Activated CD8-positive, alpha-beta memory T cell treated with anti-CD3 and anti-CD28 coated beads for 24 hours (primary cell): ENCODE data around the gene PPM1M.

Experiments used
- DNase-seq: peaks from one replicate; pipeline ENCODE4 v3.0.0-alpha.2; 2020

PPM1M gene

DNA sequence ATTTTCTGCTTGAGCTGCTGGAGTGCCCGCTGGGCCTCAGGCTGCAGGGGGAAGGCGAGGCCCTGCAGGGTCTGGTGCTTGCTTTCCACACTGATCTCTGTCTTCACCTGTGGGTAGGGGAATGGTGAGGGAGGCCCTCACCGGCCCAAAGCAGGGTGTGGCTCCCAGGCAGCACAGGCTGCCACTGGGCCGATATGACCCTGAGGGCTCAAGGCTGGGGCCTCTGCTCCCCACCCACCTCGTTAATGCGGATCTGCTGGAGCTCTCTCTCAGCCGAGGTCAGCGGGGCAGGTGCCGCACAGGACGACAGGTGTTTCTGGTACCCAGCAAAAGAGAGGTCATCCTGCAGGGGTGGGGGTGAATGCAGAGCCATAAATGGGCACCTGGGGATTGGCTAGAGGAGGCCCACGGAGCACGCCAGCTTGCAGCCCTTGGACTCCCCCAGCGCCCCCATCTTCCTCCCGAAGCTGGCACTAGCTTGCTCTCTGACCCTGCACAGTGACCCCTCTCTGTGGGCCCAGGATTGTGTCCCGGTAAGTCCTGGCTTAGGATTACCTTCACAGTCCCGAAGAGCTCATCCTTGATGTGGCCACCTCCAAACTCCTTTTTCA lies 14.6 kb upstream of the PPM1M start:
- no peak for DNase-seq

DNA sequence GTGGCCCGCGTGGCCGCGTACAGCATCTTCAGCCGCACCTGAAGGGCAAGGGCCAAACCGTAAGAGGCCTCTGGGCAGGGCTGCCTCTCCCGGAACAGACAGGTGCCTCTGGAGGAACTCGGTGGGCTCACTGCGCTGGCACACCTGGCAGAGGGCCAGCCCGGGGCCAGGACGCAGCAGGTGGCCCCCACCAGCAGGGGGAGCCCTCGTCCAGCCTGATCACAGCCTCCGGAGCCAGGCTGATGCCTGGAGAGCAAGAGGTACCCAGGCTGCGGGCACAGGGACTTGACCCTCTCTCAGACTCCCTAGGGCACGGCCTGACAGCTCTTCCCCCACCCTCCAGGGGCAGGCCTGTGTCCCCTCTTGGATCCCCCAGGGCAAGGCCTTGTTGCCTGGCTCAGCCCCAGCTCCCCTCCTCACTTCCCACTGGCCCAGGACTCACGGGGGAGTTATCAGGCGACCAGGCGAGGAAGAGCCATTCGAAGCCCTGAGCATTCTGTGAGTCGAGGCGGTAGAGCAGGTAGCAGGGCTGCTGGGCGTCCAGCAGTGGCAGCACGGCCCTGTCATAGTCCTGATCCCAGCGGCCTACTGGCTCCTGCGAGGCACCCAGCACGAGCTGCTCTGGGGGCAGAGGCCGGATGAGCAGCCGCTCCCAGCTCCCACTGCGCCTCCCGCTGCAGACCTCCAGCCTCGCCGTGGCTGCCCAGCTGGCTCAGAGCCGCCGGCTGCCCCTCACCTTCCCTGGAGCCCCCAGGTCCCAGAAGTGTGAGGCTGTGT lies 13.9 kb upstream of the PPM1M start:
- peak; percentile 98 for DNase-seq

DNA sequence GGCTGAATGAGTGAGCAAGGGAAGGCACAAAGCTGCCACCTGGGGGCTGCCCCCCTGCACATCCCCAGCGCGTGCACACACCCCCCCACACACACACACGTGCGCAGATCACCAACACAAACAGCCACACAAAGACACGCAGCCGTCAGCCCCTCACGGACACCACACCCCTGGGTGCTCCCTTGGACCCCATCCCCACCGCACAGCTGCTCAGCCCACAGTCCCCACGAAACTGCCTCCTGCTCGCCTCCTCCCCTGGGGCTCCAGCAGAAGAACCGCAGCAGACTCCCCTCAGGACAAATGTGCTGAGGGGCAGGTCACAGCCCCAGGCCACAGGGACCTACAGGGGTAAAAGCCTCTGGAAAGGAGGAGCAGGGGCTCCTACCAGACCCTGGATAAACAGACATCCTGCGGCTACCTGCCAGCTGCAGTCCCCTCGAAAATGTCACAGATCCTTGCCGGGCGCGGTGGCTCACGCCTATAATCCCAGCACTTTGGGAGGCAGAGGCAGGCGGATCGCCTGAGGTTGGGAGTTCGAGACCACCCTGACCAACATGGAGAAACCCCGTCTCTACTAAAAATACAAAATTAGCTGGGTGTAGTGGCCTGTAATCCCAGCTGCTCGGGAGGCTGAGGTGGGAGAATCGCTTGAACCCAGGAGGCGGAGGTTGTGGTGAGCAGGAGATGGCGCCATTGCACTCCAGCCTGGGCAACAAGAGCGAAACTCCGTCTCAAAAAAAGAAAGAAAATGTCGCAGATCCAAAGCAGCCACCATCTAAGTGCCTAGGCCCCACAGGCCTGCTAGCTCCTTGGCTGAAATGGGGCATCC lies 13.1 kb upstream of the PPM1M start:
- DNase-seq: peak; percentile 68

DNA sequence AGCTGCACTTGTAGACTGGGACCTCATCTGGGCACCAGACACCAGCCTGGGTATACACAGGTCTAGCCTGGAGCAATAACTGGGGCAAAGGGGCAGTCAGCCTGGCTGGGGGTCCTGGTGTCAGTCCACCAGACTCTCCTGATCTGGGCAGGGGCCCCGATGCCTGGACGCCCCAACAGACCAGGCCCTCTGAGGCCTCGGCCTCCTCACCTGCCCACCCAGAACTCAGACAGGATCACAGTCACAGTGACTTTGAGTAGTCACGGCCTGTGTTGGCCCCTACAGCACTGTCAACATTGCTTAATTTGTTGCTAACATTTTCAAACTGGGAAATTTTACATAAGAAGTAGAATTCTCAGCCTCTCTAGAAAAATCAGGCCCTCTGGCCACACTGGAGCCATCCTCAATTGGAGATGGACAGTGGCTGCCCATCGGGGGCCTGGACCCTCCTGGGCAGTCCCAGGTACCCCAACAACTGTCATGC lies 12.4 kb upstream of the PPM1M start:
- no peak for DNase-seq

DNA sequence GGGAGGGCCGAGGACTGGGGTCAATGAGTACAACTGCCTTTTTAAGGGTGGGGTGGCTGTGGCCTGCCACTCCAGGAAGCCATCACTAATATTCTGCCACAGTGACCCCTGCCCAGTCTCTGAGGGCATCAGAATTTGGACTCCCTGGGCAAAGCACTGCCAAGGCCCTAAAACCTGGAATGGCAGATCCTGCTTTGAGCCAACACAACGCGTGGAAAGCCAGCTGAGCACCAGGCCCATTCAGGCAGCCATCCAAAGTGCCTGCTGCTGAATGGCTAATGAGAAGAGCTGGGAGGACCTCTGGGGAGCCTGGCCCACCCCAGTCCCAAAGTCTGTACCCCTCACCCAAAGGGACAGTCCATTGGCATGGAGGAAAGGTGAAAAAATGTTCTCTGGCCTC lies 11.6 kb upstream of the PPM1M start:
- DNase-seq: no peak

DNA sequence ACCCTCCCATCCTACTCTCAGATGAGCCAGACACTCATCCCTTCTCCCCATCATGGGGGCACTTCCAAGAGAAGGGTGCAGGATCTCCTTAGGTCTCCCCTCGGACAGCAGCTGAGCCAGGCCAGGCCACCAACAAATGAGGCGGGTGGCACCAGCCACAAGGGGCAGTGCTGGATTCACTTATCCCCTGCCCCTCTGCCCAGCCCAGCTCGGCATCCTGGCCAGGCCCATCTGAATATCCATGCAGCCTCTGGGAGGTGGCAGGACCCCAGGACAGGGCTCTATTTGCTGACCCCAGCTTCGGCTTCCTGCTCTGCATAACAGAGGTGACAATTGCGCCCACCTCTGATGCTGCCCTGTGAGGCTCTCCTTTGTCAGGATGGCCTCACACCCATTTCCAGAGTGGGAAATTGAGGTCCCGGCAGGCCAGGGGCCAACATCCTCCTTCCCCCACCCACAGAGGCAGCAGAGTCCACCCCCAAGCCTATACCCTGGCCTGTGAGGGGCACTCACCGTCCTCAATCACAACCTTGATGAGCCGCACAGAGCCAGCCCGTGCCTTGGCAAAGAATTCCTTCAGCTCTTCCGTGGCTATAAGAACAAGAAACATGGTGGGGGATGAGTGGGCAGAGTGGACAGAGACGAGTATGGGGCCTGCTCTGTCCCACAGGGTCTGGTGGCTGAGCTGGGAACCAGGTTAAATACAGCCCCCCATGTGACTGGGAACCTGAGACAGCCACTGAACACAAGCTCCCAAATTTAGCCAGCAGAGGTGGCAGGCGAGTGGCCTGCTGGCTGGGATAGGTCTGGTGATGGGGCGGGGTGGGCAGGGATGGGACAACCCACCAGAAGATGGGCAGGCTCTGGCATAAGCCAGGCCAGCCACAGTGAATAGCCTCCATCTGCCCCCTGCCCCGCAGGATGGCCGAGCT lies 10.8 kb upstream of the PPM1M start:
- DNase-seq: no peak

DNA sequence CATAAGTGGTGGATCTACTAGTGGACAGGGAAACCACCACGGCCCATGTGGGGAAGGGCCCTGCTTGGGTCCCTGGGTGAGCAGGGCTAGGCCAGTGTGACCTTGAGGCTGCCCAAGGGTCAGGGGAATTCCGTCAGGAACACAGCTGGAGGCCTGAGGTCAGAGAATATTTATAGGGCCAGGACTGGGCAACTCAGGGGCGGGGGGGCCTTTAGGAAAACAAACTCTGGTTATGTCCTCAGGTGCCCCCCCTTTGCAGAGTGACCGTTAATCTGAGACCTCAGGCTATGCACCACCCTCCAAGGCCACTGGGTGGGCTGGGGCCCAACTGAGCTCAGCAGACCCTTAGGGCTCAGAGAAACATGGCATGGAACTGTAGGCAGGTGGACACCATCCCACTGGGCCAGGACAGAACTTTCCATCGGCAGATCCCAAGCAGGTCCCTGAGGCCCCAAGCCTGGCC lies 9.1 kb upstream of the PPM1M start:
- no peak for DNase-seq

DNA sequence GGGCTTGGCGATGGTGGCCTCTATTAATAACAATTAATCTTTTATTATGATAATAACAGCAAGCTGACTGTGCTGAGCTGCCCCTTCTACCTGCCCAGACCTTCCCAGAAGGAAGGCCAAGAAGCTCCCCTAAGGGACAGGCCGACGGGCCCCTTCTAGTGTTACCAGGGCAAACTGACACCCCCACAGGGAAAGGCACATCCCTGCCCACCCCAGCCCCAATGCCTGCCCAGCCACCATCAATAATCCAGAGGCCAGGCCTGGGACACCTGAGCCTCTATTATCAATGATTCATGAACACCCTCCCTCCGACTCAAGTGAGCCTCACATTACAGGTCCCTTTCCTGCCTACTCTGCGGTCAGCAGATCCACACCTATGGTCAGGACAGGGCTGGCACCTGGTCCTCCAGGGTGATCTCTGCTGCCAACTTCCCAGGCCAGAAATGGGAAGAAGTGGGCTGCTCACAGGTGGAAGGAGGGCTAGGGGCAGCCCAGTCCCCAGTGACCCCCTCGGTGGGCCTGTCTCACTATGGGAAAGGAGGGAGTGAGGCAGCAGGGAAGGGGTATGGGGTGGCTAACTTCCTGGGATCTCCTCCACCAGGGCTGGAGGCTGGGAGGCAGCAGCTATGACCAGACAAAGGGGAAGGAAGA lies 8.4 kb upstream of the PPM1M start:
- no peak for DNase-seq

DNA sequence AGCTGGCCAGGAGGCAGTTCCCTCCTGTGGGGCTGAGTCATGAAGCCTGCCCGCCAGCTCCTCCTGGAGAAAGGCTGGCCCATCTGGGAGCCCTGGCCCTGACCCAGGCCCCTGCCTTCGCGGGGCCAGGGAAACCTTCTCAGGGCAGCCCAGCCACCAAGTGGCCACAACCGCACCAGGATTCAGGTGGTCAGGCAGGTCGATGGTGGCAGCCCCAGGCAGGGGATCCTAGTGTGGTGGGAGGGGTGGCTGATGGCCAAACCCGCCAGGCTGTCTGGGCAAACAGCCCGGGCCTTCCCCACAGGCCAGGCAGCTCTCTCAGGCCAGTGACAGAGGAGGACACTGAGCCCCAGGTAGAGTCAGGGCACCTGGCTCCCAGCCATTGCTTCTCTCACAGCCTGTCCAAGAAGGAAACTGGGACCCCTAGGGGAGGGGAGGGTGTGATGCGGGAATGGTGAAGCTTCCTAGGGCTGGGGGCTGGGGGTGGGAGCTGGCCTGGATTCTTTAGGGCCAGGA lies 7.8 kb upstream of the PPM1M start:
- DNase-seq: no peak

DNA sequence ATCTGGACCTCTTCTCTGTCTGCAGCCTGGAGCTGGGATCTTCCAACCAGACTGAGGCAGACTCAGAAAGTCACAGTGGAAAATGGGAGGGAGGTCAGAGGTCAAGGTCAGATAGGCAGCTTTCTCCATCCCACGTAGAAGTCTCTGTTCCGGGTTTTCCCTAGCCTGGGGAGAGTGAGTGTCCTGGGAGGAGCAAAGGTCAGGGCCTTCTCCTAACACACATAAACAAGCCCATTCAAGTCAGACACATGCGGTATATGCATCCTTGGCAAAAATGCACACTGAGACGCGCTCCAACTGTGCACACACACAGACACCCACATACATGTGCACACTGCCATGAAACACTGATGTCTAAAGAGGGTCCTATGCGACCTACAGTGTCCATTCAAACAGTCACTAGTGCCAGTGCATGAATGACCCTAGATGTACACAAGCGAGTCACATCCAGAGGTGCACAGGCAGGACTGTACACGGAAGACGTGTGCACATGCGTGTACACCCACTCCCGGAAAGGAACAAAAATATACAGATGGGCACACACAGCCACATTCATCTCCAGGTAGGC lies 7.3 kb upstream of the PPM1M start:
- no peak for DNase-seq

DNA sequence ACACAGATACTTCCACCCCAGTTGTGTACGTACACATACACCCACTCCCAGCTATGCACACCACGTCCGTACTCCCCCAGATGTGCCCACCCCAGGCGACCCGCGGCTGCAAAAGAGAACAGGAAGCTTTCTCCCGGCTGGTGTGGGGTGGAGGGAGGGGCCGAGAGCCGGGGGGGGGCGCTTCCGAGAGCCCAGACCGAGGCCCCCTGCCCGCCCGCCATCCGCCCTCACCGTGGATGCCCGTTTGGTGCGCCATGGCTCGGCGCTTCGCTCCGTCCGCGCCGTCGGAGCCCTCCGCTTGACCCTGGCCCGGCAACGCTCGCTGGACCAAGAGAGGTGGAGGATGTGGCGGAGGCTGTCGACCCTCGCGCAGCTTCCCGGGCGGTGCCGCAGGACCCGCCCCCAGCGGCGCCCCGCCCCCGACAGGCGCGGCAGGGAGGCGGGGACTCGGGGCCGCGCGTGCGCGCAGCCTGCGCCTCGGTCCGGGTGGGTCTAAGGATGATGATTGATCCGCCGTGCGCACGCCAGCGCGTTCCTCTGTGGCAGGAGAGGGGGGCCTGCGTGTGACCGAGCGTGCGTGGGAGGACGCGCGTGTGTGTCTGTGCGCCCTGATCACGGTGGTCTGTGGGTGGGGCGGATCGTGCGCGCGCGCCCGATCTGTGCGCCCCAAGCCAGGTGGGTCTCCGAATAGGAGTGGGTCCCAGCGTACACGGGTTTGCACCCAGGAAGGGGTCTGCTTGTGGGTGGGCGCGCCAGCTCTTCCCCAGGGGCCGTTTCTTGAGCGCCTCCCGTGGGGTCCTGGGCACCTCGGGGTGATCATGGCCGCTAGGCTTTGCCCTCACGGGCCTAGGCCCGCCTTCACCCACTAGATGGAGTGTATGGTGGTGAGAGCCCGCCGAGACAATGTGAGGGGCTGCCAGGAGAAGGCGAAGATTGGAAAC lies 6.5 kb upstream of the PPM1M start, which contains the start of gene TWF2:
Gene TWF2, minus strand, starts transcription at position 398 of the 941 bp plus-strand sequence. Its CDS starts 142 bp downstream, at position 256.
- peak; percentile 94 for DNase-seq

DNA sequence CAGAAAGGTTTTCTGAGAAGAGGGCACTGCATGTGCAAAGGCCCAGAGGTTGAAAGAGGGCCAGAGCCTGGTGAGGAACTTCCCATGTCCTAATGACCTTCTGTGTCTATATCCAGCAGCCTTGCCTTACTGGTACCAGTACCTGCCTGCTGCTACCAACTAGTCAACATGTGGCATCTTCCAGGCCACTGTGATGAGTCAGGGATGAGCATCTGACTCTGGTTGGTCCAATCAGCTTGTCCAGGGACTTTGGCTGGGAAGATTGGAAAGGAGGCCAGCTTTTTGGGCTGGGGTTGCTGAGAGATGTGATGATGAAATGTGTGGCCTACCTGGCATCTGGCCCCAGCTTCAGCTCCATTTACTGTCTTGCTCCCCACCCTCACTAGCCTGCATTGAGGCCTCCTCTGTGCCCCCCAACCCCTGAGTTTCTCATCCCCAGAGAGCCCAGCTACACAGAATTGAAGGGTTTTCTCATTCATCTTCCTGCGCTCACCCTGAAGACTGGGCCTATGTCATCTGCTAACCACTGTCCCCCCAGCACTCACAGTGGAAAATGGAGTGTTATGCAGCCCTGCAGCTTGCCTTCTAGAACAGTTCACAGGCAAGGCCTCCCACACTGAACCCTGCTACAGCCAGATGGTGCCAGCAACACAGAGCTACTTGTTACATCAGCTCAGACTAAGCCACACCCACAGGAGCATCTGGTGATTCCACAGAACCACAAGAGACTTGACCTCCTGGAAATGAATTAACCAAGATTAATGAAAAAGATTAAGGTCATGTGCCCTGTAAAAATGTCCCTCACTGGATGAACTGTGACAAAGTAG lies 5.3 kb upstream of the PPM1M start:
- DNase-seq: peak; percentile 84

DNA sequence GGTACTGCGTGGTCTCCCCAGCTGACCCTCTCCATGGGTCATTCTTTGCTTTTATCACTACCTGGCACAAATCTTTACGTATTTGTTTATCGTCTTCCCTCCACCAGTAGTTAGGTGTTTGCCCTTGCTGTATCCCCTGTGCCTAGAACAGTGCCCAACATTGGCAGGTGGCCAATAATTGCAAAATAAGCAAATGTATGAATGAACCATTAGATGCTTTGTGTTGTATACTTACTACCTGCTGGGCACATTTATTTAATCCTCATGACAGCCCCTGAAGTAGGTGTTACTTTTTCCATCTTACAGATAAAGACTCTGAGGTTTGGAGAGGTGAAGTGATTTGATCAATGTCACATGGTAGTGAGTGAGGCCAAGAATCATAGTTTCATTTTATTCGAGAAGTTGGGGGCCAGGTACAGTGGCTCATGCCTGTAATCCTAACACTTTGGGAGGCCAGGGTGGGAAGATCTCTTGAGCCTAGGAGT lies 4.6 kb upstream of the PPM1M start:
- DNase-seq: no peak

DNA sequence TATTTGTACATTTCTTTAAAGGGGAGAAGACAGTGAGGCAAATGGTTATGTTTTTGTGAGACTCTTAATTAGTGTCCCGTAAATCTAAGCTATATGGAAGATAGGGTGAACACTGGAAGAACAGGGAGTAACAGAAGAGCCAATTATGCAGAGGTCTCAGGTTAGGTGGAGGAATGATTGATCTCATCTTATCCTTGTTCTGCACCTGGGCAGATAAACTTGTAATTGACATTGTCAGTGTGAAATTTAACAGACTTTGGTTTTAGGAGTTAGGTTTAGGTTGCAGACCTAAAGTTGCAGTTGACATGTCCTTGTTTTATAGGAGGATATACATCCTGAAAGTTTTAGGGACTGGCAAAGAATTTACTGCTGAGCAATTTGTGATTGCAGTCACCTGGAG lies 3.5 kb upstream of the PPM1M start:
- DNase-seq: no peak

DNA sequence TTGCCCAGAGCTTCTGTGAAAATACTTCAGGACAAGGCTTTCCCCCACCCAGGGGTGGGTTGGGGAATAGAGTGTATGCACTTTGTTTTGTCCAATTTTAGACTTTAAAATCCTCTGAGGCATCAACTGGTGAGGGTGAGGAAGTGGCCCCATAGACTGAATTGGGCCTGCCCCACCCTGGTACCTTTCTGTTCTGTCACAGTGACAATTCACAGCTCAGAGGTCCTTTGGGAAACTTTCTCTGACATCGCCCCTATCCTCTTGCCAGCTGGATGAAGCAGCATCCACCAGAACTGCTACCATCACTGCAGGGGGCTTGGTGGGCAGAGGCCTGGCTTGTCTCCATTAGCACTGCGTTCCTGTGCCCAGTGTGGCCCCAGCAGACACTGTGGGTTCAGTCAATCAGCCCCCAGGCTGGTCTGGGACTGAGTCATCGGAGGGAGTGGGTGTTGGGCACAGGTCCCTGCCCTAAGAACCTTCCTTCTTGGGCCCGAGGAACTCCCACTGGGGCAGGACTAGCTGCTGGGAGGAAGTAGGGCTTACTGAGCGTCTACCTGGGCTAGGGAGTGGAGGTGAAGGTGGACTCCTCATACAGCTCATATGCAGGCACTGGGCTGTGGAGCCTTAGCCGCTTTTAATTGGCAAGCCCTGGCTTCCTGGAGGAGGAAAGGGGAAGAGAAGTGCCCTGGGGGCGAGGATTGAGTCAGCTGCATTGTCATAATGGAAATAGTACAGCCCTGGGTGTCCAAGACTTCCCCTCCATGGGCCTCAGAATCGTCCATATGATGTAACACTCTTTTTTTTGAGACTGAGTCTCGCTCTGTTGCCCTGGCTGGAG lies 1.5 kb upstream of the PPM1M start:
- DNase-seq: peak; percentile 80

DNA sequence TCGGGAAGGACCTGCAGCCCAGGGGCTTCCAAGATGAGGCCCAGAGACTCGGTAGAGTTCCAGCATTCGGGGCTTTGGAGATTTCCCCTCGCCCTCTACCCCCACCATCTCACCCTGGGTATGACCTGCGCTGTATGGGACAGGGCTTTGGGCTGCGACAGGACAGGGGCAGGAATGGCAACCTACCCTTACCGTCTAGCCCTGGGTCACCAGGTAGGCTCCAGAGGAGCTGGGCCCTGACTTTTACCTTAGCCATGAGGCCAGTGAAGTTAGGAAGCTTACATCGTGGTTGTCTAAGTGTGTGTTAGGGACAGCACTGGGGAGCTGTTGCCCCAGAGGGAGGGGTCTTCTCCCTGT lies 683 bp downstream of the PPM1M start:
- no peak for DNase-seq

DNA sequence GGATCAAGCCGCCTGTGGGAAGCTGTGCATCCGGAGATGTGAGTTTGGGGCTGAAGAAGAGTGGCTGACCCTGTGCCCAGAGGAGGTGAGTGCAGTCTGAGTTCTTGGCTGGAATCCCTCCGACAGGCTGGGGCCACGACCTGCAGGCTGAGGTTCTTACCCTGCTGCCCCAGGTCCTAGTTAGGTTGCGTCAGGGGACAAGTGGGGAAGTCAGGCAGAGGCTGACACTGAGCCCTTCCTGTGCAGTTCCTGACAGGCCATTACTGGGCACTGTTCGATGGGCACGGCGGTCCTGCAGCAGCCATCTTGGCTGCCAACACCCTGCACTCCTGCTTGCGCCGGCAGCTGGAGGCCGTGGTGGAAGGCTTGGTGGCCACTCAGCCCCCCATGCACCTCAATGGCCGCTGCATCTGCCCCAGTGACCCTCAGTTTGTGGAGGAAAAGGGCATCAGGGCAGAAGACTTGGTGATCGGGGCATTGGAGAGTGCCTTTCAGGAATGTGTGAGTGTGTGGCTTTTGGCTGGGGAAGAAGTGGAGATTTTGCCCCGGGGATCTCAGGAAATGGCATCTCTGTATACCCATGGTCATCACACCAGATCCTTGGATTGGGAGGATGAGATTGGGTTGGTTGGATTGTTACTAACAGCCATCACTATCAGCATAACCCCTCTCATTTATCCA lies 1.3 kb downstream of the PPM1M start:
- DNase-seq: peak; percentile 72
